Measurements from ENCODE around the gene MACF1.

DNA sequence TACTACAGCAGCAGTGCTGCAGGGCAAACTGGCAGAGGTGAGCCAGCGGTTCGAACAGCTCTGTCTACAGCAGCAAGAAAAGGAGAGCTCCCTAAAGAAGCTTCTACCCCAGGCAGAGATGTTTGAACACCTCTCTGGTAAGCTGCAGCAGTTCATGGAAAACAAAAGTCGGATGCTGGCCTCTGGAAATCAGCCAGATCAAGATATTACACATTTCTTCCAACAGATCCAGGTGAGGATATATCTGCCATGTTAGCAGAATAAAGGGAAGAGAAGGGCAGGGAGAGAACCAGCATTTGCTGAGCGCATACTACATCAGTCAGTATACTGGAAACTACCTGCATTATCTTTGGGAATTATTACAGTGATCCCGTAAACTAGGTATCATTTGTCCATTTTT is 157.0 kb downstream of the MACF1 start:
- TF ChIP-seq, protein P1, sequence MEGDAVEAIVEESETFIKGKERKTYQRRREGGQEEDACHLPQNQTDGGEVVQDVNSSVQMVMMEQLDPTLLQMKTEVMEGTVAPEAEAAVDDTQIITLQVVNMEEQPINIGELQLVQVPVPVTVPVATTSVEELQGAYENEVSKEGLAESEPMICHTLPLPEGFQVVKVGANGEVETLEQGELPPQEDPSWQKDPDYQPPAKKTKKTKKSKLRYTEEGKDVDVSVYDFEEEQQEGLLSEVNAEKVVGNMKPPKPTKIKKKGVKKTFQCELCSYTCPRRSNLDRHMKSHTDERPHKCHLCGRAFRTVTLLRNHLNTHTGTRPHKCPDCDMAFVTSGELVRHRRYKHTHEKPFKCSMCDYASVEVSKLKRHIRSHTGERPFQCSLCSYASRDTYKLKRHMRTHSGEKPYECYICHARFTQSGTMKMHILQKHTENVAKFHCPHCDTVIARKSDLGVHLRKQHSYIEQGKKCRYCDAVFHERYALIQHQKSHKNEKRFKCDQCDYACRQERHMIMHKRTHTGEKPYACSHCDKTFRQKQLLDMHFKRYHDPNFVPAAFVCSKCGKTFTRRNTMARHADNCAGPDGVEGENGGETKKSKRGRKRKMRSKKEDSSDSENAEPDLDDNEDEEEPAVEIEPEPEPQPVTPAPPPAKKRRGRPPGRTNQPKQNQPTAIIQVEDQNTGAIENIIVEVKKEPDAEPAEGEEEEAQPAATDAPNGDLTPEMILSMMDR (IDR thresholded peaks at IDR 0.05): no peak
- TF ChIP-seq POLR2A (IDR thresholded peaks at IDR 0.05) (no peak), EP300 (IDR thresholded peaks at IDR 0.05) (no peak), POLR2AphosphoS5 (IDR thresholded peaks at IDR 0.05) (no peak)
